HG03095 (cell line): ENCODE measurements around the gene ABCG2.
"Not testable (repeated sequence)": the region's sequence is repeated elsewhere in the genome, so short reads cannot be mapped to it uniquely, and the experiment has no call there.

Experiments
- ATAC-seq: cut with Tn5 transposase; IDR thresholded peaks from one replicate; pipeline ENCODE4 v1.9.1; 2021; ENCODE audit warnings: moderate library complexity; ENCODE audit not compliant: unreplicated experiment

ABCG2 gene

GRCh38 chr4:88169298-88169697 lies 10.9 kb upstream of the ABCG2 start:
- ATAC-seq: no peak

DNA sequence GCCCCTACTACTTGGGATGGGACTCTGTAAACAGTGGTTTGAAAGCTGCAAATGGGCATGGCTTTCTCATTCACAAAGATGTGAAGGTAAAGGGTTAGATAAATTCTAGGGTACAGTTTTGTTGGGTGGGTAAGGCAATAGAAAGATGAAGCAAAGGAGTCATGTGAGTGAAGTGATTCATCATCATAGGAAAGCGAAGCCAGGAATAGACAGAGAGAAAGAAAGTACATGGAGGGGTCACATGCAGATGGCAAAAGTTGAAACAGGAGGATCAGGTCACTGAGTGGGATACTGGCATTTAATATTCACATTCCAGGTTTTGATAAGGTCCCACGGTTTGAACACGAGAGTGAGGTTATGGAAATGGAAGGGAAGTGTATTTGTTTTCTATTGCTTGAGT lies 8.2 kb upstream of the ABCG2 start:
- no peak for ATAC-seq

DNA sequence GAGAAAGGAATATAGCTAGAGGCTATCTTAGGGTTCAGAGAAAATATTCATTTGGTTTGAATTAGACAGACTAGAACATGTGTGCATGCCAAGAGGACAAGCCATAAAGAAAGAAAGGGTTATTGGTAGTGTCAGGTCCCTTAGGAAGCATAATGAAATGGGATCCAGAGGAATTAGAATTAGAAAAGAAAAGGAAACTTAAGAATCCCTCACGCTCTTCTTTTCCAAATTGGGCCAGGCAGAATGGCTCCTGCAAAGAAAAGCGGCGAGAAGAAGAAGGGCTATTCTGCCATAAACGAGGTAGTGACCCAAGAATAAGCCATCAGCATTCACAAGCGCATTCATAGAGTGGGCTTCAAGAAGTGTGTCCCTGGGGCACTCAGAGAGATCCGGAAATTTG lies 4.9 kb upstream of the ABCG2 start:
- no peak for ATAC-seq

GRCh38 chr4:88162626-88163025 lies 4.2 kb upstream of the ABCG2 start:
- no peak for ATAC-seq

- ATAC-seq: no peak
Observed at GRCh38 chr4:88159229-88159725, 838 bp upstream of the ABCG2 start.

- ATAC-seq: peak; percentile 39
Observed at GRCh38 chr4:88158038-88158488, 376 bp downstream of the ABCG2 start.

GRCh38 chr4:88152331-88152730 lies 6.1 kb downstream of the ABCG2 start:
- not testable (repeated sequence) for ATAC-seq

DNA sequence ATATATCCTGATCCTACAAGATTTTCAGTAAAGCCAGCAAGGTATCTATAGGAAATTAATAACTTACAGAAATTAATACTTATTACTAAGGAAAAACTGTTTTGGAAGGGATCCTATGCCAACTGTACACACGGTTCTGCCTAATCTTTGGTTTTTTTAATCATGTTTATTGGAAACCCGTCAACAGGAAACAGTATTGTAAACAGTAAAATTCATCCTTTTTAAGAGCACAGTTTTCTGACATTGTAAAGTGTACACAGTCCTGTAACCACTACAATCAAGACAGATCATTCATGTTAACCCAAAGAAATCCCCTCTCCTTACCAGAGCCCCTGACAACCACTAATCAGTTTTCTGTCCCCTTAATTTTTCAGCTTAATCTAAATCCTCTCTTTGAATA lies 9.9 kb downstream of the ABCG2 start:
- ATAC-seq: no peak

- no peak for ATAC-seq
Observed at GRCh38 chr4:88147799-88148217, 10.6 kb downstream of the ABCG2 start.

- no peak for ATAC-seq
Observed at GRCh38 chr4:88146891-88147290, 11.5 kb downstream of the ABCG2 start.

GRCh38 chr4:88144866-88145300 lies 13.6 kb downstream of the ABCG2 start:
- ATAC-seq: no peak

DNA sequence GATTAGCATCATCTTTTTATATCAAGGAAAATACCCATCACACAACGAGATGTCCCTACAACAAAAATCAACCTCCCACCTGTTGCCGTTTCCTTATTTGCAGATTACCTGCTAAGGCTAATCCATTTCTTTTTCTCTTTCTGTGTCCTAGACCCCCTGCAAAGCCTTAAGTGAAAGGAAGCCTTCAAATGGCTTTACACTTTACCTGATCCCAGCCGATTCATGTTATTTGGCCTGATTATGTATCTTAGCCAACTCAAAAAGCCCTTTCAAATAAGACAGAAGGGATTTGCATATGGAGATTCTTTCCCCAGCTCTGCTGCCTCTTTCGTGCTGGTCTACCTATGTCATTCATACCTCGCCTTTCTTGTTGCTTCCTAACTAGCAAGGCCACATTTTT lies 14.4 kb downstream of the ABCG2 start:
- ATAC-seq: no peak

- no peak for ATAC-seq
Observed at GRCh38 chr4:88143504-88143903, 14.9 kb downstream of the ABCG2 start.

GRCh38 chr4:88138561-88138960 lies 19.9 kb downstream of the ABCG2 start:
- ATAC-seq: no peak

GRCh38 chr4:88137112-88137511 lies 21.3 kb downstream of the ABCG2 start:
- ATAC-seq: no peak

DNA sequence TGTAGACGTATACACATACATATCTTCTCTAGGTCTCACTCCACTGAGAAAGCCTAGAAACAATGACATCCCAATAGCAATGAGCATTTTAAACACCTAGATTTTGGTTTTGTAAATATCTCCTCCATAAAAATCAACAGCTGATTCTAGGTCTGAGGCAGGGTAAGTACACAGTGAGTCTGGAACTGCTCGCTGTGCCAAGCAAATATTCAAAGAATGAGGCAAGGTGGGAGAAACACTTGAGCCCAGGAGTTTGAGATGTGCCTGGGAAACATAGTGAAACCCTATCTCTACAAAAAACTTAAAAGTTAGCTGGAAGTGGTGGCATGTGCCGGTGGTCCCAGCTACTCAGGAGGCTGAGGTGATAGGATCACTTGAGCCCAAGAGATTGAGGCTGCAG lies 22.2 kb downstream of the ABCG2 start:
- ATAC-seq: no peak

- ATAC-seq: no peak
Observed at GRCh38 chr4:88135356-88135663, 23.1 kb downstream of the ABCG2 start.

- no peak for ATAC-seq
Observed at GRCh38 chr4:88134536-88135355, 23.7 kb downstream of the ABCG2 start.

DNA sequence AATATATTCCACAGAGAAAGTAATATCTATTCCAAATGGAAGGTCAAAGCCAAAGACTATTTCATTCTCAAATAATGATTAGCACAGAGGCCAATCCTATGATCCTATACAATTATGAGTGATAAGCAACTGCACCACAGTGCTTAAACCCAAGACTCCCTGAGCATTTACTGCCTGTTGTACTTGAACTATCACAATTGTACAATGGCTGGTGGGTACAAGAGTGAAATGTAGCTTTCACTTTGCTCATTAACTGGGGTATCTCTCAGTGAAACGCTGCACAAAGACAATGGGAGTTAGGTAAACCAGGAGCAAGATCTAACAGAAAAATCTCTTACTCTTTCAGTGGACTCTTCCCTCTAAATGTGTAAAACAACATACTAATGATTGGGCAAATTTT lies 24.3 kb downstream of the ABCG2 start:
- no peak for ATAC-seq

- ATAC-seq: no peak
Observed at GRCh38 chr4:88130544-88131305, 27.7 kb downstream of the ABCG2 start.

DNA sequence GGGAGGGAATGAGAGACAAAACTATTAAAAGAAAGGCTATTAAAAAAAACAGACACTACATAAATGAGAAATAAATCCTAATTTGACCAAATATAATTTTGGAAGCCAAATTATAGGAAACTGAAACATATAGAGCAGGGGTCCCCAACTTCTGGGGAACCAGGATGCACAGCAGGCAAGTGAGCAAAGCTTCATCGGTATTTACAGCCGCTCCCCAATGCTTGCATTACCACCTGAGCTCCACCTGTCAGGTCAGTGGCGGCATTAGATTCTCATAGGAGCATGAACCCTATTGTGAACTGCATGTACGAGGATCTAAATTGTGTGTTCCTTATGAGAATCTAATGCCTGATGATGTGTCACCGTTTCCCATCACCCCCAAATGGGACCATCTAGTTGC lies 28.4 kb downstream of the ABCG2 start:
- ATAC-seq: no peak

DNA sequence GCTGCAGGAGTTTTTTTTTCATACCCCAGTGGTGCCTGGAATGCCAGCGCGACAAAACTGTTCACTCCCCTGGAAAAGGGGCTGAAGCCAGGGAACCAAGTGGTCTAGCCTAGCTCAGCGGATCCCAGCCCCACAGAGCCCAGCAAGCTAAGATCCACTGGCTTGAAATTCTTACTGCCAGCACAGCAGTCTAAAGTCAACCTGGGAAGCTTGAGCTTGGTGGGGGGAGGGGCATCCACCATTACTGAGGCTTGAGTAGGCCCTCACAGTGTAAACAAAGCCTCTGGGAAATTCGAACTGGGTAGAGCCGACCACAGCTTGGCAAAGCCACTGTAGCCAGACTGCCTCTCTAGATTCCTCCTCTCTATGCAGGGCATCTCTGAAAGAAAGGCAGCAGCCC lies 36.2 kb downstream of the ABCG2 start:
- ATAC-seq: not testable (repeated sequence)
